NCI-H2107 treated with DMSO at 0.1 percent for 48 hours (cell line): ENCODE data around the gene STUM.

Experiments
- DNase-seq: peaks from one replicate; lab custom pipeline; 2025; ENCODE audit not compliant: unreplicated experiment; lab: John Stamatoyannopoulos, UW

Gene STUM

GRCh38 chr1:226533220-226533619 is 15.3 kb upstream of the STUM start:
- DNase-seq, result no peak

- no peak for DNase-seq
Observed at GRCh38 chr1:226534098-226534497, 14.5 kb upstream of the STUM start.

GRCh38 chr1:226534645-226535044 is 13.9 kb upstream of the STUM start:
- no peak for DNase-seq

- DNase-seq, result no peak
Observed at GRCh38 chr1:226535666-226536065, 12.9 kb upstream of the STUM start.

- DNase-seq, result no peak
Observed at GRCh38 chr1:226541231-226541630, 7.3 kb upstream of the STUM start.

- DNase-seq, result no peak
Observed at GRCh38 chr1:226541631-226542622, 6.6 kb upstream of the STUM start.

GRCh38 chr1:226542623-226543103 is 5.9 kb upstream of the STUM start:
- DNase-seq, result peak; percentile 25

GRCh38 chr1:226545836-226546596 is 2.5 kb upstream of the STUM start:
- no peak for DNase-seq

- no peak for DNase-seq
Observed at GRCh38 chr1:226546926-226547325, 1.6 kb upstream of the STUM start.

GRCh38 chr1:226547754-226548191 is 791 bp upstream of the STUM start:
- peak; percentile 98 for DNase-seq

- no peak for DNase-seq
Observed at GRCh38 chr1:226549094-226549936, 751 bp downstream of the STUM start.

GRCh38 chr1:226549937-226550671 is 1.5 kb downstream of the STUM start:
- DNase-seq, result peak; percentile 60

- no peak for DNase-seq
Observed at GRCh38 chr1:226550672-226551041, 2.1 kb downstream of the STUM start.

GRCh38 chr1:226551299-226551698 is 2.7 kb downstream of the STUM start:
- peak; percentile 52 for DNase-seq

GRCh38 chr1:226552061-226552460 is 3.5 kb downstream of the STUM start:
- no peak for DNase-seq

- DNase-seq, result no peak
Observed at GRCh38 chr1:226553266-226553923, 4.8 kb downstream of the STUM start.

GRCh38 chr1:226553924-226554282 is 5.3 kb downstream of the STUM start:
- DNase-seq, result no peak

GRCh38 chr1:226555092-226555491 is 6.5 kb downstream of the STUM start:
- no peak for DNase-seq

GRCh38 chr1:226557424-226557823 is 8.9 kb downstream of the STUM start:
- no peak for DNase-seq
